CD14-positive monocyte (primary cell): Measurements from ENCODE around the gene DAZAP1. TPM values are rescaled to one million over a fixed set of nuclear protein-coding genes. Genes with fewer than 3 reads are reported as not detected.
A peak's percentile ranks its signal among the peaks of the same experiment; 100 is the strongest.

Source experiments
- DNase-seq, 3 donors: peaks; one replicate each; pipeline ENCODE4 v3.0.0-alpha.2; 2011 to 2022
- H2AFZ ChIP-seq: 2 replicates; pipeline ENCODE4 v1.6.0; 2012; ENCODE audit warnings: mild to moderate bottlenecking, low read depth, low read length, inconsistent platforms; ENCODE audit not compliant: insufficient read depth, poor library complexity, severe bottlenecking
- H3K27ac ChIP-seq, 2 donors: 1 replicate in 1 of 2; 2 replicates in 1 of 2; pipeline ENCODE4 v1.5.1; 2012 to 2013; ENCODE audit warnings: low read length in 2 of 2, control low read depth in 1 of 2, inconsistent platforms in 1 of 2, low read depth in 1 of 2, mild to moderate bottlenecking in 1 of 2
- H3K27me3 ChIP-seq, 2 donors: one replicate each; pipeline versions ENCODE4 v1.6.0 to v1.6.1; 2011 to 2013; ENCODE audit warnings: low read length in 2 of 2; ENCODE audit not compliant: control insufficient read depth in 2 of 2, insufficient read depth in 2 of 2
- H3K36me3 ChIP-seq, 2 donors: replicated peaks in 1 of 2; 1 replicate in 1 of 2; 2 replicates in 1 of 2; pipeline versions ENCODE4 v1.5.1 to v1.6.1; 2012 to 2013; ENCODE audit warnings: low read length in 2 of 2, control low read depth in 1 of 2, inconsistent platforms in 1 of 2, mild to moderate bottlenecking in 1 of 2; ENCODE audit not compliant: insufficient read depth in 2 of 2, control insufficient read depth in 1 of 2
- H3K4me1 ChIP-seq, 2 donors: 1 replicate in 1 of 2; 2 replicates in 1 of 2; pipeline versions ENCODE4 v1.5.1 to v1.6.1; 2012 to 2013; ENCODE audit warnings: low read length in 2 of 2, control low read depth in 1 of 2, inconsistent platforms in 1 of 2, mild to moderate bottlenecking in 1 of 2, moderate library complexity in 1 of 2; ENCODE audit not compliant: insufficient read depth in 2 of 2, control insufficient read depth in 1 of 2
- H3K4me2 ChIP-seq: replicated peaks from 2 replicates; pipeline ENCODE3; 2012; ENCODE audit warnings: low read length, moderate library complexity, mild to moderate bottlenecking; ENCODE audit not compliant: poor library complexity, severe bottlenecking; ENCODE audit errors: extremely low read depth
- H3K4me3 ChIP-seq, 3 experiments: fragments of 200-600 bp in 1 of 3; sonication (generic) in 1 of 3; replicated peaks in 1 of 3; 1 replicate in 2 of 3; 2 replicates in 1 of 3; pipeline ENCODE4 v1.5.1; 2011 to 2013; ENCODE audit warnings: low read length in 3 of 3, mild to moderate bottlenecking in 3 of 3, control low read depth in 2 of 3, low read depth in 2 of 3, inconsistent platforms in 1 of 3, moderate library complexity in 1 of 3
- H3K79me2 ChIP-seq: 2 replicates; pipeline ENCODE4 v1.6.0; 2012; ENCODE audit warnings: mild to moderate bottlenecking, control low read depth, inconsistent platforms, low read length, moderate library complexity; ENCODE audit not compliant: insufficient read depth
- H3K9ac ChIP-seq: 2 replicates; pipeline ENCODE4 v1.6.0; 2017; ENCODE audit warnings: low read length, mild to moderate bottlenecking; ENCODE audit not compliant: insufficient read depth, poor library complexity, severe bottlenecking
- H3K9me3 ChIP-seq, 2 donors: replicated peaks in 1 of 2; 1 replicate in 1 of 2; 2 replicates in 1 of 2; pipeline versions ENCODE4 v1.5.1 to v1.6.1; 2012 to 2013; ENCODE audit warnings: low read length in 2 of 2, control low read depth in 1 of 2; ENCODE audit not compliant: control insufficient read depth in 1 of 2, insufficient read depth in 1 of 2
- H4K20me1 ChIP-seq: 2 replicates; pipeline ENCODE4 v1.6.0; 2012; ENCODE audit warnings: mild to moderate bottlenecking, low read length, control low read depth, moderate library complexity; ENCODE audit not compliant: insufficient read depth
- H3K27ac Mint-ChIP-seq, 7 donors: one replicate each; pipeline ENCODE4 v1.8.0; 2020; ENCODE audit warnings: mild to moderate bottlenecking in 7 of 7, mixed read lengths in 7 of 7, moderate library complexity in 6 of 7, inconsistent platforms in 2 of 7
- H3K27me3 Mint-ChIP-seq, 3 donors: one replicate each; pipeline ENCODE4 v1.8.0; 2021 to 2022; ENCODE audit warnings: low read depth in 3 of 3, mild to moderate bottlenecking in 3 of 3, mixed read lengths in 3 of 3, moderate library complexity in 3 of 3, inconsistent platforms in 1 of 3
- H3K36me3 Mint-ChIP-seq, 2 donors: one replicate each; pipeline ENCODE4 v1.8.0; 2020; ENCODE audit warnings: mixed read lengths in 2 of 2, inconsistent platforms in 1 of 2, mild to moderate bottlenecking in 1 of 2
- H3K4me1 Mint-ChIP-seq: one replicate; pipeline ENCODE4 v1.8.0; 2020; ENCODE audit warnings: mild to moderate bottlenecking, mixed read lengths
- H3K4me3 Mint-ChIP-seq, 2 donors: one replicate each; pipeline ENCODE4 v1.8.0; 2020; ENCODE audit warnings: mild to moderate bottlenecking in 2 of 2, mixed read lengths in 2 of 2, moderate library complexity in 1 of 2
- H3K9me3 Mint-ChIP-seq, 7 donors: one replicate each; pipeline ENCODE4 v1.8.0; 2020 to 2022; ENCODE audit warnings: mixed read lengths in 7 of 7, mild to moderate bottlenecking in 6 of 7, moderate library complexity in 6 of 7, inconsistent platforms in 2 of 7
- WGBS: methylation state at CpG from one replicate; pipeline ENCODE4 v1.1.5; 2013; ENCODE audit warnings: missing lambda C conversion rate; ENCODE audit not compliant: insufficient coverage; 5-methylcytosine and 5-hydroxymethylcytosine counted together
- intact Hi-C, 2 donors: fragments of 100-400 bp; cut with micrococcal nuclease; formaldehyde crosslinking; loops; one replicate each; pipeline versions ENCODE4 v1.15.0 to v1.15.1; 2023
- polyA plus RNA-seq, 3 donors: library from polyadenylated mRNA; depleted of rRNA in 1 of 3; unstranded in 2 of 3; stranded (reverse) in 1 of 3; fragments of 300-500 nt in 2 of 3; fragments of >200 nt in 1 of 3; fragmentation: Illumina TruSeq in 2 of 3; gene quantifications; 1 replicate in 2 of 3; 2 replicates in 1 of 3; pipeline ENCODE4 v1.2.3, GENCODE V29; 2012 to 2021
- TF ChIP-seq, protein P1 (sequence below): fragments of 200-600 bp; IDR thresholded peaks from one replicate; pipeline ENCODE4 v1.8.0; 2022; ENCODE audit warnings: antibody characterized with exemption, mild to moderate bottlenecking

The DAZAP1 gene
- polyA plus RNA-seq, 3 donors = 3.3 to 57.1 (median 4.2) TPM

DNA sequence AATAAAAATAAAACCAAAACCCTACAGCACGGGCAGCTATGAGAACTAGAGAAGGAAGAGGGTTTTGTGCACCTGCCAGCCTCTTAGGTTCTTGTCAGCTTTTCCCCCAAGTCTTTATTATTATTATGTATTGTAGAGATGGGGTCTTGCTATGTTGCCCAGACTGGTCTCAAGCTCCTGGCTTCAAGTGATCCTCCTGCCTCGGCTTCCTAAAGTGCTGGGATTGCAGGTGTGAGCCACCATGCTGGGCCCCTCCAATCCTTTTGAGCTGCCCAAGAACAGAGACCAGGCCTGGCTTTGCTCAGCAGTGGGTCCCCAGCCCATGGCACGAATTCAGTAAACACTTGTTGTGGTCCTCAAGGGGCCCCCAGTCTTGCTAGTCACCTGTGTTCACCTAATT, 25.1 kb upstream of the DAZAP1 start:
- intact Hi-C loops = loop anchor here (2.0 to 5.0 kb wide), 2 partner anchors 57 to 105 kb away; partner anchors contain the start of genes FAM174C (in 2 of the 2) and RPS15 (in 1 of the 2)
- Histone ChIP-seq H3K9me3 (no peaks in the 10 kb centered on the region), H3K4me3 (no peak overlapping the region), H3K4me1 (peaks cover 12 to 14% of the 10 kb centered on the region in 2 donors), H3K27me3 (no peaks in the 10 kb centered on the region), H4K20me1 (no peaks in the 10 kb centered on the region), H3K4me2 (no peak overlapping the region), H3K27ac (no peak overlapping the region), H2AFZ (no peak overlapping the region), H3K9ac (no peak overlapping the region), H3K79me2 (peaks cover 27% of the 10 kb centered on the region), H3K36me3 (peaks cover 4 to 6% of the 10 kb centered on the region in 2 donors)
- H3K9me3 Mint-ChIP-seq = peaks cover 0 to 2% (median 0%) of the 10 kb centered on the region in 7 donors
- H3K27me3 Mint-ChIP-seq = peaks cover 1 to 15% (median 9%) of the 10 kb centered on the region in 3 donors
- H3K36me3 Mint-ChIP-seq = peaks cover 6 to 16% of the 10 kb centered on the region in 2 donors
- DNase-seq = no peak
- TF ChIP-seq, protein P1, sequence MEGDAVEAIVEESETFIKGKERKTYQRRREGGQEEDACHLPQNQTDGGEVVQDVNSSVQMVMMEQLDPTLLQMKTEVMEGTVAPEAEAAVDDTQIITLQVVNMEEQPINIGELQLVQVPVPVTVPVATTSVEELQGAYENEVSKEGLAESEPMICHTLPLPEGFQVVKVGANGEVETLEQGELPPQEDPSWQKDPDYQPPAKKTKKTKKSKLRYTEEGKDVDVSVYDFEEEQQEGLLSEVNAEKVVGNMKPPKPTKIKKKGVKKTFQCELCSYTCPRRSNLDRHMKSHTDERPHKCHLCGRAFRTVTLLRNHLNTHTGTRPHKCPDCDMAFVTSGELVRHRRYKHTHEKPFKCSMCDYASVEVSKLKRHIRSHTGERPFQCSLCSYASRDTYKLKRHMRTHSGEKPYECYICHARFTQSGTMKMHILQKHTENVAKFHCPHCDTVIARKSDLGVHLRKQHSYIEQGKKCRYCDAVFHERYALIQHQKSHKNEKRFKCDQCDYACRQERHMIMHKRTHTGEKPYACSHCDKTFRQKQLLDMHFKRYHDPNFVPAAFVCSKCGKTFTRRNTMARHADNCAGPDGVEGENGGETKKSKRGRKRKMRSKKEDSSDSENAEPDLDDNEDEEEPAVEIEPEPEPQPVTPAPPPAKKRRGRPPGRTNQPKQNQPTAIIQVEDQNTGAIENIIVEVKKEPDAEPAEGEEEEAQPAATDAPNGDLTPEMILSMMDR = no peak
- no peak overlapping the region for H3K27ac Mint-ChIP-seq
- H3K4me1 Mint-ChIP-seq = peaks cover 20% of the 10 kb centered on the region
- H3K4me3 Mint-ChIP-seq = no peak overlapping the region
- WGBS = 100% methylated on average over 2 of the region's 3 CpGs

DNA sequence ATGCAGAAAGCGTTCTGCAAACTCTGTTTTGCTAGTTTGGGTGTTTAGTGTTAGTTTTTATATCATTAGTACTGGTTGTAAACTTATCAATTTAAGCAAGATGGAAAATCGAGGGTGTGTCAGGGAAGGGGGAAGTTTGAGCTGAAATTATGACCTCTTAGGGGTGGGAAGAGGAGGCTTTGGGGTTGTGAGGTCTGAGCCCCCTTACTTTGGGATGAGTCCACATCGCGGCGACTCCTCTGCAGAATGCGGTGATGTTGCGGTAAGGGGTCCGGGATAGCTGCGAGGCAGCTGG, 24.4 kb upstream of the DAZAP1 start:
- H3K9me3 Mint-ChIP-seq = peaks cover 0 to 2% (median 0%) of the 10 kb centered on the region in 7 donors
- H3K4me3 ChIP-seq = peak overlapping the region in 1 of 3 experiments; percentile 96
- H3K27ac Mint-ChIP-seq = peak overlapping the region in 5 of 7 donors; percentile 66 to 96 (median 90)
- H3K27ac ChIP-seq = no peak overlapping the region
- 11% methylated on average over 8 of the region's 9 CpGs for WGBS
- H3K27me3 Mint-ChIP-seq = peaks cover 1 to 15% (median 9%) of the 10 kb centered on the region in 3 donors
- H3K36me3 Mint-ChIP-seq = peaks cover 6 to 18% of the 10 kb centered on the region in 2 donors
- peak overlapping the region; percentile 100 for H3K4me2 ChIP-seq
- H3K9ac ChIP-seq = no peak overlapping the region
- peaks cover 2% of the 10 kb centered on the region for H4K20me1 ChIP-seq
- peaks cover 12 to 14% of the 10 kb centered on the region in 2 donors for H3K4me1 ChIP-seq
- no peak overlapping the region for H2AFZ ChIP-seq
- no peaks in the 10 kb centered on the region for H3K27me3 ChIP-seq
- no peaks in the 10 kb centered on the region for H3K9me3 ChIP-seq
- H3K79me2 ChIP-seq = peaks cover 27% of the 10 kb centered on the region
- TF ChIP-seq, protein P1 = no peak
- DNase-seq = no peak
- peak overlapping the region; percentile 82 to 88 for H3K4me3 Mint-ChIP-seq
- peaks cover 5 to 8% of the 10 kb centered on the region in 2 donors for H3K36me3 ChIP-seq
- peaks cover 20% of the 10 kb centered on the region for H3K4me1 Mint-ChIP-seq
- intact Hi-C loops = loop anchor here (2.0 to 5.0 kb wide), 2 partner anchors 56 to 106 kb away; partner anchors contain the start of genes FAM174C (in 2 of the 2) and RPS15 (in 1 of the 2)
